Measurements from ENCODE around the gene SIVA1.

The SIVA1 gene

GRCh38 chr14:104755621-104756020 is 2.7 kb downstream of the SIVA1 start:
- Histone ChIP-seq H3K4me2 (ENCODE audit: low read length) (no peak overlapping the region), H3K4me1 (ENCODE audit: control insufficient read depth in 1 of 2, insufficient read depth in 2 of 2, low read length in 2 of 2) (peaks cover 11 to 17% of the 10 kb centered on the region in 2 experiments), H3K27me3 (ENCODE audit: insufficient read depth, low read length) (no peaks in the 10 kb centered on the region), H2BK120ac (ENCODE audit: insufficient read depth, low read length, poor library complexity) (no peak overlapping the region), H3K9ac (ENCODE audit: low read length) (no peak overlapping the region), H3K27ac (ENCODE audit: low read depth, low read length) (no peak overlapping the region), H3K79me2 (ENCODE audit: control insufficient read depth, insufficient read depth, low read length, poor library complexity) (peaks cover 13% of the 10 kb centered on the region), H4K8ac (ENCODE audit: low read depth, low read length) (no peak overlapping the region), H2AK5ac (ENCODE audit: low read length) (no peak overlapping the region), H2BK12ac (ENCODE audit: low read length) (no peak overlapping the region), H2BK5ac (ENCODE audit: low read depth, low read length, poor library complexity) (no peak overlapping the region), H2AFZ (ENCODE audit: insufficient read depth, low read length, poor library complexity) (no peak overlapping the region), H4K12ac (ENCODE audit: low read depth, low read length) (no peak overlapping the region), H3K4ac (ENCODE audit: low read depth, low read length) (no peak overlapping the region), H3K14ac (ENCODE audit: low read length) (no peak overlapping the region), H3K9me3 (ENCODE audit: insufficient read depth, low read depth, low read length) (peaks cover 12% of the 10 kb centered on the region), H3K79me1 (ENCODE audit: low read length) (peaks cover 8% of the 10 kb centered on the region), H3K18ac (ENCODE audit: low read length) (no peak overlapping the region), H3K36me3 (ENCODE audit: control insufficient read depth in 1 of 2, insufficient read depth in 2 of 2, low read length in 2 of 2) (peaks cover 51 to 55% of the 10 kb centered on the region in 2 experiments), H3K4me3 (ENCODE audit: low read depth, low read length) (no peak overlapping the region), H3K23ac (ENCODE audit: low read length) (no peak overlapping the region), H4K91ac (ENCODE audit: low read depth, low read length) (no peak overlapping the region)
- DNase-seq, result no peak
- no CpG with 5 or more reads among the region's 11 CpGs for WGBS (ENCODE audit: extremely low coverage, insufficient coverage, insufficient read length)

GRCh38 chr14:104756477-104757237 is 3.7 kb downstream of the SIVA1 start:
- DNase-seq, result no peak
- Histone ChIP-seq H3K79me2 (ENCODE audit: control insufficient read depth, insufficient read depth, low read length, poor library complexity) (peaks cover 13% of the 10 kb centered on the region), H3K4me1 (ENCODE audit: control insufficient read depth in 1 of 2, insufficient read depth in 2 of 2, low read length in 2 of 2) (peaks cover 11 to 17% of the 10 kb centered on the region in 2 experiments), H3K36me3 (ENCODE audit: control insufficient read depth in 1 of 2, insufficient read depth in 2 of 2, low read length in 2 of 2) (peaks cover 52 to 56% of the 10 kb centered on the region in 2 experiments), H2BK5ac (ENCODE audit: low read depth, low read length, poor library complexity) (no peak overlapping the region), H4K8ac (ENCODE audit: low read depth, low read length) (no peak overlapping the region), H4K12ac (ENCODE audit: low read depth, low read length) (no peak overlapping the region), H3K27me3 (ENCODE audit: insufficient read depth, low read length) (no peaks in the 10 kb centered on the region), H3K4me2 (ENCODE audit: low read length) (no peak overlapping the region), H2BK12ac (ENCODE audit: low read length) (no peak overlapping the region), H2BK120ac (ENCODE audit: insufficient read depth, low read length, poor library complexity) (no peak overlapping the region), H3K9me3 (ENCODE audit: insufficient read depth, low read depth, low read length) (peaks cover 8% of the 10 kb centered on the region), H2AFZ (ENCODE audit: insufficient read depth, low read length, poor library complexity) (no peak overlapping the region), H2AK5ac (ENCODE audit: low read length) (no peak overlapping the region), H3K27ac (ENCODE audit: low read depth, low read length) (no peak overlapping the region), H3K4me3 (ENCODE audit: low read depth, low read length) (peak overlapping the region; percentile 19), H3K14ac (ENCODE audit: low read length) (no peak overlapping the region), H3K9ac (ENCODE audit: low read length) (no peak overlapping the region), H3K23ac (ENCODE audit: low read length) (no peak overlapping the region), H4K91ac (ENCODE audit: low read depth, low read length) (no peak overlapping the region), H3K4ac (ENCODE audit: low read depth, low read length) (no peak overlapping the region), H3K18ac (ENCODE audit: low read length) (no peak overlapping the region), H3K79me1 (ENCODE audit: low read length) (peaks cover 8% of the 10 kb centered on the region)
- WGBS (ENCODE audit: extremely low coverage, insufficient coverage, insufficient read length), result no CpG with 5 or more reads among the region's 27 CpGs

GRCh38 chr14:104757238-104757585 is 4.3 kb downstream of the SIVA1 start:
- no peak for DNase-seq
- H3K23ac ChIP-seq (ENCODE audit: low read length), result no peak overlapping the region
- no peaks in the 10 kb centered on the region for H3K27me3 ChIP-seq (ENCODE audit: insufficient read depth, low read length)
- H4K8ac ChIP-seq (ENCODE audit: low read depth, low read length), result no peak overlapping the region
- no peak overlapping the region for H2BK12ac ChIP-seq (ENCODE audit: low read length)
- no peak overlapping the region for H2BK120ac ChIP-seq (ENCODE audit: insufficient read depth, low read length, poor library complexity)
- H2AK5ac ChIP-seq (ENCODE audit: low read length), result no peak overlapping the region
- no peak overlapping the region for H3K18ac ChIP-seq (ENCODE audit: low read length)
- H3K36me3 ChIP-seq (ENCODE audit: control insufficient read depth in 1 of 2, insufficient read depth in 2 of 2, low read length in 2 of 2), result peaks cover 52 to 56% of the 10 kb centered on the region in 2 experiments
- no peak overlapping the region for H3K9ac ChIP-seq (ENCODE audit: low read length)
- no peak overlapping the region for H3K4me2 ChIP-seq (ENCODE audit: low read length)
- no CpG with 5 or more reads among the region's 10 CpGs for WGBS (ENCODE audit: extremely low coverage, insufficient coverage, insufficient read length)
- peaks cover 3% of the 10 kb centered on the region for H3K9me3 ChIP-seq (ENCODE audit: insufficient read depth, low read depth, low read length)
- no peak overlapping the region for H3K4ac ChIP-seq (ENCODE audit: low read depth, low read length)
- H2AFZ ChIP-seq (ENCODE audit: insufficient read depth, low read length, poor library complexity), result no peak overlapping the region
- H4K91ac ChIP-seq (ENCODE audit: low read depth, low read length), result no peak overlapping the region
- H3K27ac ChIP-seq (ENCODE audit: low read depth, low read length), result no peak overlapping the region
- peaks cover 11 to 14% of the 10 kb centered on the region in 2 experiments for H3K4me1 ChIP-seq (ENCODE audit: control insufficient read depth in 1 of 2, insufficient read depth in 2 of 2, low read length in 2 of 2)
- H4K12ac ChIP-seq (ENCODE audit: low read depth, low read length), result no peak overlapping the region
- no peak overlapping the region for H2BK5ac ChIP-seq (ENCODE audit: low read depth, low read length, poor library complexity)
- H3K14ac ChIP-seq (ENCODE audit: low read length), result no peak overlapping the region
- H3K79me2 ChIP-seq (ENCODE audit: control insufficient read depth, insufficient read depth, low read length, poor library complexity), result peaks cover 13% of the 10 kb centered on the region
- no peak overlapping the region for H3K4me3 ChIP-seq (ENCODE audit: low read depth, low read length)
- peaks cover 6% of the 10 kb centered on the region for H3K79me1 ChIP-seq (ENCODE audit: low read length)

- H2AFZ ChIP-seq (ENCODE audit: insufficient read depth, low read length, poor library complexity), result no peak overlapping the region
- no peak overlapping the region for H4K91ac ChIP-seq (ENCODE audit: low read depth, low read length)
- H3K4ac ChIP-seq (ENCODE audit: low read depth, low read length), result no peak overlapping the region
- H2AK5ac ChIP-seq (ENCODE audit: low read length), result no peak overlapping the region
- peaks cover 54 to 56% of the 10 kb centered on the region in 2 experiments for H3K36me3 ChIP-seq (ENCODE audit: control insufficient read depth in 1 of 2, insufficient read depth in 2 of 2, low read length in 2 of 2)
- H3K9me3 ChIP-seq (ENCODE audit: insufficient read depth, low read depth, low read length), result peaks cover 1% of the 10 kb centered on the region
- peaks cover 11 to 13% of the 10 kb centered on the region in 2 experiments for H3K4me1 ChIP-seq (ENCODE audit: control insufficient read depth in 1 of 2, insufficient read depth in 2 of 2, low read length in 2 of 2)
- no peak overlapping the region for H2BK5ac ChIP-seq (ENCODE audit: low read depth, low read length, poor library complexity)
- H3K79me1 ChIP-seq (ENCODE audit: low read length), result peaks cover 5% of the 10 kb centered on the region
- no peak overlapping the region for H3K9ac ChIP-seq (ENCODE audit: low read length)
- H3K18ac ChIP-seq (ENCODE audit: low read length), result no peak overlapping the region
- DNase-seq, result no peak
- no peak overlapping the region for H3K14ac ChIP-seq (ENCODE audit: low read length)
- no peak overlapping the region for H2BK12ac ChIP-seq (ENCODE audit: low read length)
- no peak overlapping the region for H3K4me2 ChIP-seq (ENCODE audit: low read length)
- H3K23ac ChIP-seq (ENCODE audit: low read length), result no peak overlapping the region
- no CpG with 5 or more reads among the region's 19 CpGs for WGBS (ENCODE audit: extremely low coverage, insufficient coverage, insufficient read length)
- no peak overlapping the region for H2BK120ac ChIP-seq (ENCODE audit: insufficient read depth, low read length, poor library complexity)
- no peak overlapping the region for H4K8ac ChIP-seq (ENCODE audit: low read depth, low read length)
- no peak overlapping the region for H3K4me3 ChIP-seq (ENCODE audit: low read depth, low read length)
- H3K27ac ChIP-seq (ENCODE audit: low read depth, low read length), result no peak overlapping the region
- H4K12ac ChIP-seq (ENCODE audit: low read depth, low read length), result no peak overlapping the region
- no peaks in the 10 kb centered on the region for H3K27me3 ChIP-seq (ENCODE audit: insufficient read depth, low read length)
- H3K79me2 ChIP-seq (ENCODE audit: control insufficient read depth, insufficient read depth, low read length, poor library complexity), result peaks cover 13% of the 10 kb centered on the region
Measured at GRCh38 chr14:104757681-104758392, 4.9 kb downstream of the SIVA1 start.
